H9 (cell line): ENCODE data around the gene CNGB1. TPM values are rescaled to one million over a fixed set of nuclear protein-coding genes. Genes with fewer than 3 reads are reported as not detected.

Source experiments
- DNase-seq: peaks from one replicate; pipeline ENCODE4 v3.0.0-alpha.2; 2017
- H2AFZ ChIP-seq: one replicate; pipeline ENCODE4 v1.6.1; 2013; ENCODE audit warnings: mild to moderate bottlenecking, low read length, control low read depth, moderate library complexity
- H2AK5ac ChIP-seq: 2 replicates; pipeline ENCODE4 v1.6.1; 2013; ENCODE audit warnings: low read length, control low read depth, mixed read lengths; ENCODE audit not compliant: insufficient read length
- H2BK120ac ChIP-seq: one replicate; pipeline ENCODE4 v1.6.1; 2013; ENCODE audit warnings: low read depth, mild to moderate bottlenecking, low read length, control low read depth, inconsistent platforms; ENCODE audit not compliant: poor library complexity, severe bottlenecking
- H2BK12ac ChIP-seq: 2 replicates; pipeline ENCODE4 v1.6.1; 2013; ENCODE audit warnings: low read length, control low read depth, mixed read lengths, low read depth; ENCODE audit not compliant: insufficient read length
- H2BK15ac ChIP-seq: 2 replicates; pipeline ENCODE4 v1.6.1; 2013; ENCODE audit warnings: low read depth, low read length, control low read depth
- H2BK20ac ChIP-seq: one replicate; pipeline ENCODE4 v1.6.1; 2013; ENCODE audit warnings: low read depth, mild to moderate bottlenecking, low read length, control low read depth, inconsistent platforms; ENCODE audit not compliant: poor library complexity, severe bottlenecking
- H2BK5ac ChIP-seq: 2 replicates; pipeline ENCODE4 v1.6.1; 2013; ENCODE audit warnings: low read length, control low read depth, mixed read lengths; ENCODE audit not compliant: insufficient read length
- H3K14ac ChIP-seq: 2 replicates; pipeline ENCODE4 v1.6.1; 2013; ENCODE audit warnings: low read length, control low read depth; ENCODE audit not compliant: insufficient read depth
- H3K18ac ChIP-seq: 2 replicates; pipeline ENCODE4 v1.6.1; 2013; ENCODE audit warnings: low read depth, mild to moderate bottlenecking, mixed read lengths, low read length, control low read depth; ENCODE audit not compliant: insufficient read length
- H3K23ac ChIP-seq: 2 replicates; pipeline ENCODE4 v1.6.1; 2013; ENCODE audit warnings: low read length, control low read depth, mixed read lengths, low read depth; ENCODE audit not compliant: insufficient read length
- H3K23me2 ChIP-seq: 2 replicates; pipeline ENCODE4 v1.6.1; 2013; ENCODE audit warnings: low read depth, mild to moderate bottlenecking, mixed read lengths, low read length, control low read depth; ENCODE audit not compliant: insufficient read length, poor library complexity, severe bottlenecking
- H3K27ac ChIP-seq: 2 replicates; pipeline ENCODE4 v1.5.1; 2013; ENCODE audit warnings: low read length, control low read depth, mixed read lengths, low read depth; ENCODE audit not compliant: insufficient read length
- H3K27me3 ChIP-seq: 2 replicates; pipeline ENCODE4 v1.6.1; 2013; ENCODE audit warnings: low read length, control low read depth, inconsistent platforms; ENCODE audit not compliant: insufficient read depth
- H3K4ac ChIP-seq: 2 replicates; pipeline ENCODE4 v1.6.1; 2013; ENCODE audit warnings: low read depth, mild to moderate bottlenecking, control low read depth, inconsistent platforms, low read length, moderate library complexity
- H3K4me1 ChIP-seq: 2 replicates; pipeline ENCODE4 v1.6.1; 2013; ENCODE audit warnings: low read length, control low read depth, inconsistent platforms; ENCODE audit not compliant: insufficient read depth
- H3K4me2 ChIP-seq: 2 replicates; pipeline ENCODE4 v1.6.1; 2013; ENCODE audit warnings: low read length, control low read depth, mixed read lengths; ENCODE audit not compliant: insufficient read length, insufficient read depth
- H3K56ac ChIP-seq: 2 replicates; pipeline ENCODE4 v1.6.1; 2013; ENCODE audit warnings: low read depth, mild to moderate bottlenecking, mixed read lengths, low read length, control low read depth; ENCODE audit not compliant: insufficient read length
- H3K79me1 ChIP-seq: 2 replicates; pipeline ENCODE4 v1.6.1; 2013; ENCODE audit warnings: low read depth, mild to moderate bottlenecking, moderate library complexity, low read length, control low read depth, inconsistent platforms; ENCODE audit not compliant: insufficient read depth, poor library complexity, severe bottlenecking
- H3K79me2 ChIP-seq: 2 replicates; pipeline ENCODE4 v1.6.1; 2013; ENCODE audit warnings: low read length, control low read depth, inconsistent platforms; ENCODE audit not compliant: insufficient read depth
- H3K9ac ChIP-seq: 2 replicates; pipeline ENCODE4 v1.6.1; 2013; ENCODE audit warnings: low read length, control low read depth, mixed read lengths; ENCODE audit not compliant: insufficient read length; ENCODE audit errors: extremely low read depth
- H3K9me3 ChIP-seq: one replicate; pipeline ENCODE4 v1.6.1; 2013; ENCODE audit warnings: low read depth, low read length, inconsistent platforms; ENCODE audit not compliant: control insufficient read depth
- H3T11ph ChIP-seq: one replicate; pipeline ENCODE4 v1.6.1; 2013; ENCODE audit warnings: mild to moderate bottlenecking, low read length, control low read depth, inconsistent platforms
- H4K20me1 ChIP-seq: one replicate; pipeline ENCODE4 v1.6.1; 2013; ENCODE audit not compliant: control insufficient read depth, insufficient read length, insufficient read depth
- H4K5ac ChIP-seq: 2 replicates; pipeline ENCODE4 v1.6.1; 2013; ENCODE audit warnings: low read depth, mild to moderate bottlenecking, mixed read lengths, low read length, control low read depth; ENCODE audit not compliant: insufficient read length
- H4K8ac ChIP-seq: replicated peaks from 2 replicates; pipeline ENCODE4 v1.6.1; 2013; ENCODE audit warnings: low read length, control low read depth, mixed read lengths, low read depth; ENCODE audit not compliant: insufficient read length
- H4K91ac ChIP-seq: 2 replicates; pipeline ENCODE4 v1.6.1; 2013; ENCODE audit warnings: low read depth, mild to moderate bottlenecking, moderate library complexity, mixed read lengths, low read length, control low read depth; ENCODE audit not compliant: insufficient read length
- H3K27ac Mint-ChIP-seq, 3 experiments: 2 replicates in 2 of 3; 3 replicates in 1 of 3; pipeline ENCODE4 v1.8.0; 2020 to 2021; ENCODE audit warnings: mixed read lengths in 3 of 3, mild to moderate bottlenecking in 1 of 3, moderate library complexity in 1 of 3
- H3K27me3 Mint-ChIP-seq: 2 replicates; pipeline ENCODE4 v1.8.0; 2021; ENCODE audit warnings: low read depth, mild to moderate bottlenecking, moderate library complexity, mixed read lengths
- H3K36me3 Mint-ChIP-seq, 3 experiments: 2 replicates in 2 of 3; 3 replicates in 1 of 3; pipeline ENCODE4 v1.8.0; 2020 to 2021; ENCODE audit warnings: low read depth in 3 of 3, mixed read lengths in 3 of 3; ENCODE audit not compliant: insufficient read depth in 1 of 3
- H3K4me1 Mint-ChIP-seq, 2 experiments: 2 replicates each; pipeline ENCODE4 v1.8.0; 2020; ENCODE audit warnings: mixed read lengths in 2 of 2
- H3K4me3 Mint-ChIP-seq, 2 experiments: 2 replicates in 1 of 2; 3 replicates in 1 of 2; pipeline ENCODE4 v1.8.0; 2020 to 2021; ENCODE audit warnings: mild to moderate bottlenecking in 2 of 2, mixed read lengths in 2 of 2, moderate library complexity in 1 of 2
- H3K9me3 Mint-ChIP-seq, 2 experiments: 2 replicates in 1 of 2; 3 replicates in 1 of 2; pipeline ENCODE4 v1.8.0; 2020; ENCODE audit warnings: mild to moderate bottlenecking in 2 of 2, mixed read lengths in 2 of 2, moderate library complexity in 1 of 2
- CTCF ChIP-seq: fragments of 200-600 bp; sonication (generic); conservative IDR thresholded peaks from 3 replicates; pipeline ENCODE4 v1.8.0; 2021; ENCODE audit warnings: antibody characterized with exemption, mild to moderate bottlenecking
- WGBS: extraction: QIAGEN DNeasy Blood & Tissue Kit; methylation state at CpG from one replicate; pipeline ENCODE4 v1.1.7; 2013; ENCODE audit warnings: missing lambda C conversion rate, low lambda C conversion rate, mixed read lengths; ENCODE audit not compliant: insufficient read length; ENCODE audit errors: extremely low coverage; 5-methylcytosine and 5-hydroxymethylcytosine counted together
- total RNA-seq: library from RNA; stranded (reverse); gene quantifications from 2 replicates; pipeline ENCODE4 v1.2.1, GENCODE V29; 2021

CNGB1 gene
- total RNA-seq, 1 experiment from 2014 or later: not detected

DNA sequence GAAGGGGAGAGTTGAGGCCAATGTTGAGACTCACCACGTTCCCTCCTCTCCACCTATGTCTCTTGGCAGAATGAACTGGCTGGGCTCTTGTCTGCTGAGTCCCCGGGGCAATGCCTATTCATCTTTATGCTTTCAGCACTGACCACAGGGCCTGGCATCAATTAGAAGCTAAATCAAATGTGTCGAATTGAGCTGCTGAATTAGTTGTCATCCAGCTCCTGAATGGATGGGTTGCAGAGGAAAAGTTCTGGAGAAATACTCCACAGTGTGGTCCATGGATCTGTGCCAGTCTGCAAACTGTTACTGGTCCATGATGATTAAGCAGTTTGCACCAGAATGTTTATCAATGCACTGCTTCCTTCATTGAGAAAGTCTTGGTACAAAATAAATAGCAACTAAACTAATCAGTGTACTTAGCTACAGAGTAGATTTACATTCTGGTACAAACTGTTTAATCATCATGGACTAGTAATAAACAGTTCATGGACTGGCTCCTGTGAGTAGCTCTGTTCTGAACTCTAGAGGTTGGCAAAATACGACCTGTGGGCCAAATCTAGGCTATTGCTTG is 4.6 kb downstream of the CNGB1 start:
- Histone ChIP-seq H2BK15ac (no peak overlapping the region), H3K79me2 (no peaks in the 10 kb centered on the region), H4K8ac (no peak overlapping the region), H3K4me2 (no peak overlapping the region), H3K23me2 (no peaks in the 10 kb centered on the region), H4K91ac (no peak overlapping the region), H4K20me1 (no peaks in the 10 kb centered on the region), H3K18ac (no peak overlapping the region), H2BK120ac (no peak overlapping the region), H3K79me1 (no peaks in the 10 kb centered on the region), H2BK5ac (no peak overlapping the region), H3K4ac (no peak overlapping the region), H3K9me3 (no peaks in the 10 kb centered on the region), H3K27me3 (no peaks in the 10 kb centered on the region; the same call in 1 of the 2 replicates), H3K4me1 (no peaks in the 10 kb centered on the region), H4K5ac (no peak overlapping the region), H3T11ph (no peak overlapping the region), H2BK12ac (no peak overlapping the region), H3K56ac (no peak overlapping the region), H2BK20ac (no peak overlapping the region), H3K14ac (no peak overlapping the region), H3K9ac (no peak overlapping the region), H2AK5ac (no peak overlapping the region), H2AFZ (no peak overlapping the region), H3K23ac (no peak overlapping the region), H3K27ac (no peak overlapping the region)
- no peaks in the 10 kb centered on the region for H3K36me3 Mint-ChIP-seq
- no peak overlapping the region; a peak in 1 of 7 replicates for H3K27ac Mint-ChIP-seq
- H3K4me1 Mint-ChIP-seq: peaks cover 2 to 9% of the 10 kb centered on the region in 2 experiments; a peak in 3 of 4 replicates
- no peak for DNase-seq
- H3K27me3 Mint-ChIP-seq: no peaks in the 10 kb centered on the region; the same call in 1 of the 2 replicates
- H3K4me3 Mint-ChIP-seq: no peak overlapping the region
- no peaks in the 10 kb centered on the region for H3K9me3 Mint-ChIP-seq
- TF ChIP-seq CTCF: no peak
- WGBS: no CpG with 5 or more reads among the region's 4 CpGs
